ENCODE measurements around the gene TRIM47.

DNA sequence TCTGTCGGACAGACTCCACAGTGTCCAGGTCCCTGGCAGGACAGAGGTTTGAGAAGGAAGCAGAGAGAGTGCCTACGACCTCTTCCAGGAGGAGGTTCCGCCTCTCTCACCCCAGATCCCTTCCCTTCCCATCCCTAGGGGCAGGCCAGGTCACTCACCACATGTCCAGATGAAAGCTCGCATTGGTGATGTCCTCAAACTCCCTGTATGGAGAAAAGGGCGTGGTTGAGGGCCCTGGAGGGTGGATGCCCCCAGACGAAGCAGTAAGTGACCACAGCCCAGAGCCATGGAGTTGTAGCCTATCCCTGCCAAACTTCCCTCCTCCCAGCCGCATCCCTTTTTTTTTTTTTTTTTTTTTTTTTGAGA, 37.6 kb downstream of the TRIM47 start:
- TF ChIP-seq, protein P1, sequence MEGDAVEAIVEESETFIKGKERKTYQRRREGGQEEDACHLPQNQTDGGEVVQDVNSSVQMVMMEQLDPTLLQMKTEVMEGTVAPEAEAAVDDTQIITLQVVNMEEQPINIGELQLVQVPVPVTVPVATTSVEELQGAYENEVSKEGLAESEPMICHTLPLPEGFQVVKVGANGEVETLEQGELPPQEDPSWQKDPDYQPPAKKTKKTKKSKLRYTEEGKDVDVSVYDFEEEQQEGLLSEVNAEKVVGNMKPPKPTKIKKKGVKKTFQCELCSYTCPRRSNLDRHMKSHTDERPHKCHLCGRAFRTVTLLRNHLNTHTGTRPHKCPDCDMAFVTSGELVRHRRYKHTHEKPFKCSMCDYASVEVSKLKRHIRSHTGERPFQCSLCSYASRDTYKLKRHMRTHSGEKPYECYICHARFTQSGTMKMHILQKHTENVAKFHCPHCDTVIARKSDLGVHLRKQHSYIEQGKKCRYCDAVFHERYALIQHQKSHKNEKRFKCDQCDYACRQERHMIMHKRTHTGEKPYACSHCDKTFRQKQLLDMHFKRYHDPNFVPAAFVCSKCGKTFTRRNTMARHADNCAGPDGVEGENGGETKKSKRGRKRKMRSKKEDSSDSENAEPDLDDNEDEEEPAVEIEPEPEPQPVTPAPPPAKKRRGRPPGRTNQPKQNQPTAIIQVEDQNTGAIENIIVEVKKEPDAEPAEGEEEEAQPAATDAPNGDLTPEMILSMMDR (IDR thresholded peaks at IDR 0.05; ENCODE audit: insufficient read depth, low read length, poor library complexity, severe bottlenecking): no peak
- no peak for TF ChIP-seq EZH2phosphoT487 (conservative IDR thresholded peaks at IDR 0.05; ENCODE audit: low read length)

All from SU-DHL-6 (cell line).